Measurements from ENCODE around the gene DGKQ. TPM values are rescaled to one million over a fixed set of nuclear protein-coding genes. Genes with fewer than 3 reads are reported as not detected.

The DGKQ gene
- total RNA-seq, 2 donors from 2014 or later: 39.4 to 68.2 TPM

DNA sequence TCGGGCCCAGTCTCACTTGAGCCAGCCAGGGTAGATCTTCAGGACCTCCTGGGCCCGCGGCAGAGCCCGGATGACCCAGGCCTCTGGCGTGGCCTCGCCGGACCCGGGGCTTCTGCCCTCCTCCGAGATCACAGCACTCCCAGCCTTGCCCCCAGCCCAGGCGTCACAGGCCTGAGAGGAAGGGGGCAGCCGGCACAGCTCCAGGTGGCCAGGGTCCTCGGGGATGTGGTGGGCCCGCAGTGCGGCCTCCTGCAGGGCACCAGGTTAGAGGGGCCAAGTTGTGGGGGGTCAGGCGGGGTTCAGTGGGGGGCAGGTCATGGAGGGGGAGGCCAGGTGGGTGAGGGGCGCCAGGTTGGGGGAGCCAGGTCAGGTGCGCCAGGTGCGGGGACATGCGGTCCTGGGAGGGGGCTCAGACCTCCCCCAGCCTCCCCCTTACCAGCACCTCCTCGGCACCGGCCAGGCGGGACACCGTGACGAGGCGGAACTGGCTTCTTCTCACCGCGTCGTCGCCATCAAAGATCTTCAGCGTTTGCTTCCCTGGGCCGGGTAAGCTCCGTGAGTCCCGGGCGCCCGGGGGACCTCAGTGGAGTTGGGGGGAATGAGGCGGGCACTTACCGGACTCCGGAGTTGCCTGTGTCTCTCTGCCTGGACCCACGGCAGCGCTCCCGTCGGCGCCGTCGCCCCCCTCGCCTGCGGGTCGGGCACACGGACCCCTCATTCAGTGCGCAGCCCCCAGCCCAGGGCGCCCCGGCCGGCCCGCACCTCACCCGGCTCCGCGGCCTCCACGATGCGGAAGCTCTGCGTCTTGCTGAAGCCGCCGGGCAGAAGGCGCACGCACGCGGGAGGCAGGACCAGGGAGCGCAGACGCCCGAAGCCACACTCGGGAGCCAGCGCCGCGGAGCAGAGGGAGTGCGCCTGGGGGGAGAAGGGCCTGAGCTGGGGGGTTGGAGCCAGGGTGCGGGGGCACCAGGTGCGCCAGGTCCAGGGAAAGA lies 6.0 kb downstream of the DGKQ start:
- intact Hi-C loops (cut with DNase I): no loop called here
- TF ChIP-seq, protein P1, sequence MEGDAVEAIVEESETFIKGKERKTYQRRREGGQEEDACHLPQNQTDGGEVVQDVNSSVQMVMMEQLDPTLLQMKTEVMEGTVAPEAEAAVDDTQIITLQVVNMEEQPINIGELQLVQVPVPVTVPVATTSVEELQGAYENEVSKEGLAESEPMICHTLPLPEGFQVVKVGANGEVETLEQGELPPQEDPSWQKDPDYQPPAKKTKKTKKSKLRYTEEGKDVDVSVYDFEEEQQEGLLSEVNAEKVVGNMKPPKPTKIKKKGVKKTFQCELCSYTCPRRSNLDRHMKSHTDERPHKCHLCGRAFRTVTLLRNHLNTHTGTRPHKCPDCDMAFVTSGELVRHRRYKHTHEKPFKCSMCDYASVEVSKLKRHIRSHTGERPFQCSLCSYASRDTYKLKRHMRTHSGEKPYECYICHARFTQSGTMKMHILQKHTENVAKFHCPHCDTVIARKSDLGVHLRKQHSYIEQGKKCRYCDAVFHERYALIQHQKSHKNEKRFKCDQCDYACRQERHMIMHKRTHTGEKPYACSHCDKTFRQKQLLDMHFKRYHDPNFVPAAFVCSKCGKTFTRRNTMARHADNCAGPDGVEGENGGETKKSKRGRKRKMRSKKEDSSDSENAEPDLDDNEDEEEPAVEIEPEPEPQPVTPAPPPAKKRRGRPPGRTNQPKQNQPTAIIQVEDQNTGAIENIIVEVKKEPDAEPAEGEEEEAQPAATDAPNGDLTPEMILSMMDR (IDR thresholded peaks at IDR 0.05): no peak
- DNase-seq: no peak

DNA sequence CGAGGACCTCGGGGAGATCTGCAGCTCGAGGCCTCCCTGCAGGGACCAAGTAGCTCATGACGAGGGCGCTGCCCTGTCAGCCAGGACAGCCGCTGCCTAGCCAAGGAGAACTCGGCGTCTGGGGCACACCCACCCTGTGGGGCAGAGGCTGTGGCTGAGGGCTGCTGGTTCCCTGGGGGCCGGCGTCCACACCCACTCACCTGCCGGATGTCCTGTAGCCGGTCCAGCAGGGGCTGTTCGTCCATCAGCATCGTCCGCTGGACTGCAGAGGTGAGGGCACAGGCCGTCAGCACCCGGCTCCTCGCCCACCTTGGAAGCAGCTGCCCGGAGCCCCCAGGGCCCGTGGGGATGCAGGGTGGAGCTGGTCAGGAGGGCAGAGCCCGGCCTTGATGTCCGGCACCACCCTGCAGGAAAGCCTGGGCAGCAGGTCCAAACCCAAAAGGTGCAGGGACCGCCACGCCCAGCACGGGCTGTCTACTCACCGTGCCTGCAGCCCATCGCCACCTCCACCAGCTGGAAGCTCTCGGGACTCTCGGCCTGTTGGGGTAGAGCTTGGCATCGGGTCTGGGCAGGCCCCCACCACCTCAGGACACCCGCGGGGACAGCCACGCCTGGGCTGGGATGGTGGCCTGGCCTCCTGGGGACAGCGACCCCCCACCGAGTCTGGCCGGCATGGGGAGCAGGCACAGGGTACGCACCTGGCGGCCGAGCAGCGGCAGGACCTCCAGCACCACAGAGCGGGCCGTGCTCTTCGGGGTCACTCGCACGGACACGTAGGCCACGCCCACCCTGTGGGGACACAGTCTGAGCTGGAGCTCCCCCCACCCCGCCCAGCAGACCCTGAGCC lies 6.9 kb downstream of the DGKQ start:
- Histone ChIP-seq H3K36me3 (peaks cover 3% of the 10 kb centered on the region), H3K4me3 (no peak overlapping the region), H3K27me3 (no peaks in the 10 kb centered on the region), H3K27ac (no peak overlapping the region), H3K9ac (ENCODE audit: low read depth in 2 of 2, low read length in 2 of 2) (no peak overlapping the region), H3K4me1 (peaks cover 16% of the 10 kb centered on the region), H3K9me3 (no peaks in the 10 kb centered on the region)
- intact Hi-C loops (cut with DNase I): no loop called here
- TF ChIP-seq, protein P1 (IDR thresholded peaks at IDR 0.05): no peak
- no peak for DNase-seq

More for the DNA sequence above, 6.0 kb downstream of the DGKQ start:
- peaks cover 17% of the 10 kb centered on the region for H3K4me1 ChIP-seq
- no peak overlapping the region for H3K4me3 ChIP-seq
- no peak overlapping the region for H3K9ac ChIP-seq (ENCODE audit: low read depth in 2 of 2, low read length in 2 of 2)
- H3K9me3 ChIP-seq: no peaks in the 10 kb centered on the region
- H3K27me3 ChIP-seq: no peaks in the 10 kb centered on the region
- H3K27ac ChIP-seq: no peak overlapping the region
- H3K36me3 ChIP-seq: peaks cover 3% of the 10 kb centered on the region

DNA sequence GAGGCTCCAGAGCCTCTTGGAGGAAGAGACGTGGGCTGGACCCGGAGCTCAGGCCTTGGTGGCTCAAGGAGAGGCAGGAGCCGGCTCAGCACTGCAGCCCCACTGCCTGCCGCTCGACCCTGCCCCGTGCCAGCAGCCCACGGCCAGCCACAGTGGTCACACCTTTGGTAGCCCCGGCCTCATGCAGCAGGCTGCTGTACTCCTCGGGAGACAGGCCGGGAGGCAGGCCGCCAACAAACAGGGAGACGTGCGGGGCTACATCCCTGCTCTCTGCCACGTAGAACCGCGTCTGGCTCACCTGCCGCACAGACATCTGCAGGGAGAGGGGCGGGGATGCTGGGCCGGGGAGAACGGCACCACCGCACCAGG lies 7.6 kb downstream of the DGKQ start:
- Histone ChIP-seq H3K27ac (no peak overlapping the region), H3K4me3 (no peak overlapping the region), H3K4me1 (peaks cover 10% of the 10 kb centered on the region), H3K9ac (ENCODE audit: low read depth in 2 of 2, low read length in 2 of 2) (no peak overlapping the region), H3K27me3 (no peaks in the 10 kb centered on the region), H3K36me3 (peaks cover 3% of the 10 kb centered on the region), H3K9me3 (no peaks in the 10 kb centered on the region)
- DNase-seq: no peak
- TF ChIP-seq, protein P1 (IDR thresholded peaks at IDR 0.05): no peak
- intact Hi-C loops (cut with DNase I): no loop called here

DNA sequence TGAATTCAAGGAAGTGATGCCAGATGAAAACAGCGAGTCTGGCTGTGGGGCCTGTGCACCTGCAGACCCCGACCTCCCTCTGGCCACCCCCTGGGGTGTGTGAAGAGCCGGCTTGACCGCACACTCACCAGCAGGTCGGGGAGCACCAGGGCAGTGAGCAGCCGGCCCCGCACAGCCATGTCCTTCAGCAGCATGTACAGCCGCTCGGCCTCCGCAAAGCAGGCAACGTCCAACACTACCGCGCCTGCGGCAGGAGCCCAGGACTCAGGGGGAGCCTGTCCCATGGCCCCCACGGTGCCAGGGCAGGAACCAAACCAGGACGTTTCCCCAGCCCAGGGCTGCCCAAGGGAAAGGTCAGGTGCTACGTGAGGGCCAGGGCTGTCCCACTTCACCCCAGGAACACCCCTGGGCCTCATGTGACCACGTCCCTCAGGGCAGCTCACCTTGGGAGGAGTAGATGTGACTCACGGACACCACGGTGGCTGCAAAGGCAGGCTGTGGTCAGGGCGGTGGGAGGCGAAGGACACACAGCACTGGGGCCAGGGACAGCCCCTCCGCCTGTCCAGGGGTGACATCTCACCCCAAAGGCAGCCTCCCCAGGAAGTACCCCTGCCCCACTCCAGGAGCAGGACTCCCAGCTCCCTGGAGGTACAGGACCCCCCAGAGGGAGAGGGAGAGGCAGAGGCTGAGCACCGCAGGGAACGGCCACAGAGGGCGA lies 8.2 kb downstream of the DGKQ start:
- H3K27ac ChIP-seq: no peak overlapping the region
- H3K4me3 ChIP-seq: no peak overlapping the region
- H3K27me3 ChIP-seq: no peaks in the 10 kb centered on the region
- H3K9me3 ChIP-seq: no peaks in the 10 kb centered on the region
- TF ChIP-seq, protein P1 (IDR thresholded peaks at IDR 0.05): no peak
- peaks cover 3% of the 10 kb centered on the region for H3K36me3 ChIP-seq
- no peak for DNase-seq
- intact Hi-C loops (cut with DNase I): no loop called here
- H3K9ac ChIP-seq (ENCODE audit: low read depth in 2 of 2, low read length in 2 of 2): no peak overlapping the region
- H3K4me1 ChIP-seq: peaks cover 4% of the 10 kb centered on the region

All from colonic mucosa (tissue), 4 donors.